Gastroesophageal sphincter (tissue), 3 donors: ENCODE results near the gene SUPT20H.

Source experiments
- CTCF ChIP-seq, 4 experiments: fragments of 200-600 bp in 2 of 4; fragments of 450-650 bp in 2 of 4; sonication (generic) in 1 of 4; IDR thresholded peaks; one replicate each; pipeline ENCODE4 v1.5.1; 2017 to 2019; ENCODE audit warnings: antibody characterized with exemption in 4 of 4, mild to moderate bottlenecking in 2 of 4, moderate library complexity in 2 of 4
- EP300 ChIP-seq: sonication (generic); formaldehyde crosslinking; IDR thresholded peaks from one replicate; pipeline ENCODE4 v1.6.1; 2017; ENCODE audit warnings: antibody characterized with exemption, mild to moderate bottlenecking
- POLR2A ChIP-seq, 2 donors: fragments of 450-650 bp; IDR thresholded peaks; one replicate each; pipeline ENCODE4 v1.6.1; 2017; ENCODE audit warnings: antibody characterized with exemption in 2 of 2, mild to moderate bottlenecking in 2 of 2, moderate library complexity in 1 of 2
- POLR2AphosphoS5 ChIP-seq: sonication (generic); formaldehyde crosslinking; IDR thresholded peaks from one replicate; pipeline ENCODE4 v1.6.1; 2017; ENCODE audit warnings: antibody characterized with exemption

GRCh38 chr13:37094099-37094498 lies 34.6 kb upstream of the SUPT20H start:
- TF ChIP-seq POLR2A (IDR thresholded peaks at IDR 0.05) (no peak), CTCF (IDR thresholded peaks at IDR 0.05) (no peak), EP300 (no peak), POLR2AphosphoS5 (no peak)
